Stomach (tissue), 9 donors: Measurements from ENCODE around the gene ZGLP1. TPM values are rescaled to one million over a fixed set of nuclear protein-coding genes. Genes with fewer than 3 reads are reported as not detected.
A peak's percentile ranks its signal among the peaks of the same experiment; 100 is the strongest.

Experiments
- DNase-seq, 2 donors: peaks; one replicate each; pipeline versions ENCODE4 v3.0.0 to v3.0.0-alpha.2; 2013 to 2019
- H3K27ac ChIP-seq, 5 donors: fragments of 200-600 bp in 4 of 5; sonication (generic) in 4 of 5; one replicate each; pipeline ENCODE4 v1.5.1; 2013 to 2019; ENCODE audit warnings: mild to moderate bottlenecking in 1 of 5, moderate library complexity in 1 of 5
- H3K27me3 ChIP-seq, 3 donors: fragments of 200-600 bp; sonication (generic); one replicate each; pipeline ENCODE4 v1.5.1; 2017 to 2019; ENCODE audit warnings: mixed run types in 1 of 3
- H3K36me3 ChIP-seq, 4 donors: fragments of 200-600 bp; sonication (generic); 1 replicate in 3 of 4; 2 replicates in 1 of 4; pipeline ENCODE4 v1.5.1; 2016 to 2019
- H3K4me1 ChIP-seq, 4 donors: fragments of 200-600 bp; sonication (generic); one replicate each; pipeline ENCODE4 v1.5.1; 2016 to 2019
- H3K4me3 ChIP-seq, 4 donors: fragments of 200-600 bp; sonication (generic) in 3 of 4; one replicate each; pipeline ENCODE4 v1.5.1; 2016 to 2019; ENCODE audit warnings: mild to moderate bottlenecking in 1 of 4
- H3K9me3 ChIP-seq, 4 donors: fragments of 200-600 bp; sonication (generic); one replicate each; pipeline ENCODE4 v1.5.1; 2016 to 2019
- EP300 ChIP-seq: sonication (generic); formaldehyde crosslinking; IDR thresholded peaks from one replicate; pipeline ENCODE4 v1.6.1; 2017; ENCODE audit warnings: antibody characterized with exemption
- POLR2A ChIP-seq, 4 donors: fragments of 450-650 bp; IDR thresholded peaks; one replicate each; pipeline ENCODE4 v1.6.1; 2016; ENCODE audit warnings: antibody characterized with exemption in 4 of 4, control low read depth in 2 of 4, mild to moderate bottlenecking in 1 of 4, moderate library complexity in 1 of 4
- POLR2AphosphoS5 ChIP-seq, 3 donors: sonication (generic); formaldehyde crosslinking; IDR thresholded peaks; one replicate each; pipeline ENCODE4 v1.6.1; 2016; ENCODE audit warnings: antibody characterized with exemption in 3 of 3
- WGBS, 5 donors: extraction: QIAGEN DNeasy Blood & Tissue Kit in 3 of 5; methylation state at CpG; one replicate each; pipeline versions ENCODE4 v1.1.5 to v1.1.7; 2013 to 2018; 5-methylcytosine and 5-hydroxymethylcytosine counted together
- intact Hi-C: fragments of 100-400 bp; cut with DNase I; formaldehyde crosslinking; loops from one replicate; pipeline ENCODE4 v1.15.1; 2023; ENCODE audit warnings: low total_unique reads
- polyA plus RNA-seq, 3 donors: library from polyadenylated mRNA; stranded (reverse); fragments of 200-250 nt; gene quantifications; one replicate each; pipeline ENCODE4 v1.2.3, GENCODE V29; 2013
- total RNA-seq, 5 donors: library from RNA; depleted of rRNA; stranded (reverse); fragments of >200 nt; gene quantifications; one replicate each; pipeline versions ENCODE4 v1.1.0 to v1.2.3, GENCODE V29; 2014 to 2016
- TF ChIP-seq, protein P1 (sequence below), 7 experiments: fragments of 450-650 bp in 4 of 7; fragments of 200-600 bp in 3 of 7; sonication (generic) in 3 of 7; IDR thresholded peaks; one replicate each; pipeline ENCODE4 v1.5.1; 2016 to 2019; ENCODE audit warnings: antibody characterized with exemption in 7 of 7, control low read depth in 2 of 7, mild to moderate bottlenecking in 1 of 7
- donor health status: healthy with polysubstance abuse.
- donor health status: Bipolar disorder and iron deficiency.
- donor health status: healthy.

The ZGLP1 gene
- total and polyA plus RNA-seq, 8 donors: 2.2 to 8.6 (median 3.7) TPM; not detected in 3

DNA sequence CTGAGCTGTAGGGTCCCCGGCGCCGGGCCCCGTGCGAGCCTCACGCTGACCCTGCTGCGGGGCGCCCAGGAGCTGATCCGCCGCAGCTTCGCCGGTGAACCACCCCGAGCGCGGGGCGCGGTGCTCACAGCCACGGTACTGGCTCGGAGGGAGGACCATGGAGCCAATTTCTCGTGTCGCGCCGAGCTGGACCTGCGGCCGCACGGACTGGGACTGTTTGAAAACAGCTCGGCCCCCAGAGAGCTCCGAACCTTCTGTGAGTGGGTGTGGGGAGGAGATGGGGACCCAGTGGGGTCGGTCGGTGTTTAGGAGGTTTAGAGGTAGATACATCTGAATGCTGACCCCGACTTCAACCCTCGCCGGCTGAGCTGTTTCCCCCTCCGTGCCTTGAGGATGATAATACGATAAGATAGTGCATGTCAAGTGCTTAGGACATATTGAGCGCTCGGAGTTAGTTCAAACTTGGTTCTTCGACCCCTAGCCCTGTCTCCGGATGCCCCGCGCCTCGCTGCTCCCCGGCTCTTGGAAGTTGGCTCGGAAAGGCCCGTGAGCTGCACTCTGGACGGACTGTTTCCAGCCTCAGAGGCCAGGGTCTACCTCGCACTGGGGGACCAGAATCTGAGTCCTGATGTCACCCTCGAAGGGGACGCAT lies 17.9 kb downstream of the ZGLP1 start:
- Histone ChIP-seq H3K4me1 (peaks cover 65 to 97% (median 92%) of the 10 kb centered on the region in 4 donors), H3K27me3 (peaks cover 49 to 100% (median 100%) of the 10 kb centered on the region in 3 donors), H3K27ac (peak overlapping the region in 2 of 5 donors; percentile 11 to 34), H3K4me3 (peak overlapping the region; percentile 33 to 51 (median 43)), H3K9me3 (no peaks in the 10 kb centered on the region), H3K36me3 (no peaks in the 10 kb centered on the region)
- no peak for DNase-seq
- TF ChIP-seq, protein P1, sequence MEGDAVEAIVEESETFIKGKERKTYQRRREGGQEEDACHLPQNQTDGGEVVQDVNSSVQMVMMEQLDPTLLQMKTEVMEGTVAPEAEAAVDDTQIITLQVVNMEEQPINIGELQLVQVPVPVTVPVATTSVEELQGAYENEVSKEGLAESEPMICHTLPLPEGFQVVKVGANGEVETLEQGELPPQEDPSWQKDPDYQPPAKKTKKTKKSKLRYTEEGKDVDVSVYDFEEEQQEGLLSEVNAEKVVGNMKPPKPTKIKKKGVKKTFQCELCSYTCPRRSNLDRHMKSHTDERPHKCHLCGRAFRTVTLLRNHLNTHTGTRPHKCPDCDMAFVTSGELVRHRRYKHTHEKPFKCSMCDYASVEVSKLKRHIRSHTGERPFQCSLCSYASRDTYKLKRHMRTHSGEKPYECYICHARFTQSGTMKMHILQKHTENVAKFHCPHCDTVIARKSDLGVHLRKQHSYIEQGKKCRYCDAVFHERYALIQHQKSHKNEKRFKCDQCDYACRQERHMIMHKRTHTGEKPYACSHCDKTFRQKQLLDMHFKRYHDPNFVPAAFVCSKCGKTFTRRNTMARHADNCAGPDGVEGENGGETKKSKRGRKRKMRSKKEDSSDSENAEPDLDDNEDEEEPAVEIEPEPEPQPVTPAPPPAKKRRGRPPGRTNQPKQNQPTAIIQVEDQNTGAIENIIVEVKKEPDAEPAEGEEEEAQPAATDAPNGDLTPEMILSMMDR (IDR thresholded peaks at IDR 0.05): no peak
- intact Hi-C loops: no loop called here
- 0 to 2% (median 2%) methylated on average over 28 to 49 of the region's 49 CpGs for WGBS, 5 donors

DNA sequence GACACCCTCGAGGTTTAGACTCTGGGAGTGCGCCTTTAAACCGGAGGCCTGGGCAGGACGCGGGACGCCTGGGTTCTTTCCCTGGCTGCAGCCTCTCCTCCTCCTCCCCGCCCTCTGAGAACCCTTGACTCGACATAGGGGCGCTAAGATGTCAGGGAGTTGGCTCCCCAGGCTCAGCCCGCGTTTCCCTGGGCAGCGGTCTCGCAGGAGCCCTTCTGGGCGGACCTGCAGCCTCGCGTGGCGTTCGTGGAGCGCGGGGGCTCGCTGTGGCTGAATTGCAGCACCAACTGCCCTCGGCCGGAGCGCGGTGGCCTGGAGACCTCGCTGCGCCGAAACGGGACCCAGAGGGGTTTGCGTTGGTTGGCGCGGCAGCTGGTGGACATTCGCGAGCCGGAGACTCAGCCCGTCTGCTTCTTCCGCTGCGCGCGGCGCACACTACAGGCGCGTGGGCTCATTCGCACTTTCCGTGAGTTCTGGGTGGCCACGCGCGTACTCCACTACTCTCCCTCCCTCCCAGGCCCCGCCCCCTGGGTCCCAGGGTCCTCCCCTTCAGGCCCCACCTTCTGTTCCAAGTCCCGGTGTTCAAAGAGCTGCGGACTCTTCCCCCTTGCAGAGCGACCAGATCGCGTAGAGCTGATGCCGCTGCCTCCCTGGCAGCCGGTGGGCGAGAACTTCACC lies 18.6 kb downstream of the ZGLP1 start:
- H3K27me3 ChIP-seq: peaks cover 45 to 97% (median 93%) of the 10 kb centered on the region in 3 donors
- peaks cover 62 to 97% (median 93%) of the 10 kb centered on the region in 4 donors for H3K4me1 ChIP-seq
- 1 to 2% (median 1%) methylated on average over 18 to 57 of the region's 57 CpGs for WGBS, 5 donors
- DNase-seq: peak; percentile 48 to 70
- TF ChIP-seq POLR2A (IDR thresholded peaks at IDR 0.05) (no peak), POLR2AphosphoS5 (IDR thresholded peaks at IDR 0.05) (no peak)
- TF ChIP-seq, protein P1 (IDR thresholded peaks at IDR 0.05): no peak
- peaks cover 0 to 2% (median under 1%) of the 10 kb centered on the region in 4 donors for H3K36me3 ChIP-seq
- H3K9me3 ChIP-seq: no peaks in the 10 kb centered on the region
- H3K4me3 ChIP-seq: peak overlapping the region; percentile 33 to 51 (median 43)
- intact Hi-C loops: no loop called here
- H3K27ac ChIP-seq: peak overlapping the region in 2 of 5 donors; percentile 11 to 34

DNA sequence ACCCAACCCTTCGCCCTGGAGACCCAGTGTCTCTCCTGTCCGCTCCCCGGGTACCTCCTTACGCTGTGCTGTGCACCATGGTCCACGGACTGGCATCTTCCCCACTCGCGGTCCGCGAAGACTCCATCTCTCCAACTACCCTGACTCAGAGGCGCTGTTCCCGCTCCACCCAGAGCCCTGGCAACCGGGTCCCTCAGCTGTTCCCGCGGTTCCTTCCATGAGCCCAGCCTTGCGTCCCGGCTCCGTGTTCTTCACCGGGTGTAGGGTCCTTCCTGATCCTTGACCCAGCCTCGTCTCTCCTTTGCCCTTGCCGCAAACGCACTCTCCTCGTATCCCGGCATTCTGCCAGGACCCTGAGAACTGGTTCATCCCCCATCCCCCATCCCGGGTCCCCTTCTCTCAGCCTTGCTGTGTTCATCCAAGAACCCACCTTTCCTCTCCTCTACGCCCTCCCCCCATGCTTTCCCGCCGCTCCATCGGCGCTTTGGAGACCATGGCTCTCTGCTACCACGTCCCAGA lies 19.2 kb downstream of the ZGLP1 start:
- H3K4me3 ChIP-seq: peak overlapping the region; percentile 33 to 51 (median 43)
- peaks cover 59 to 94% (median 88%) of the 10 kb centered on the region in 4 donors for H3K4me1 ChIP-seq
- TF ChIP-seq POLR2AphosphoS5 (IDR thresholded peaks at IDR 0.05) (no peak), POLR2A (IDR thresholded peaks at IDR 0.05) (no peak), EP300 (no peak)
- TF ChIP-seq, protein P1 (IDR thresholded peaks at IDR 0.05): no peak
- no peaks in the 10 kb centered on the region for H3K9me3 ChIP-seq
- H3K27ac ChIP-seq: no peak overlapping the region
- intact Hi-C loops: no loop called here
- H3K27me3 ChIP-seq: peaks cover 41 to 92% (median 87%) of the 10 kb centered on the region in 3 donors
- DNase-seq: no peak
- 1 to 2% (median 2%) methylated on average over 30 of the region's 30 CpGs for WGBS, 5 donors
- H3K36me3 ChIP-seq: peaks cover 0 to 8% (median 6%) of the 10 kb centered on the region in 4 donors

DNA sequence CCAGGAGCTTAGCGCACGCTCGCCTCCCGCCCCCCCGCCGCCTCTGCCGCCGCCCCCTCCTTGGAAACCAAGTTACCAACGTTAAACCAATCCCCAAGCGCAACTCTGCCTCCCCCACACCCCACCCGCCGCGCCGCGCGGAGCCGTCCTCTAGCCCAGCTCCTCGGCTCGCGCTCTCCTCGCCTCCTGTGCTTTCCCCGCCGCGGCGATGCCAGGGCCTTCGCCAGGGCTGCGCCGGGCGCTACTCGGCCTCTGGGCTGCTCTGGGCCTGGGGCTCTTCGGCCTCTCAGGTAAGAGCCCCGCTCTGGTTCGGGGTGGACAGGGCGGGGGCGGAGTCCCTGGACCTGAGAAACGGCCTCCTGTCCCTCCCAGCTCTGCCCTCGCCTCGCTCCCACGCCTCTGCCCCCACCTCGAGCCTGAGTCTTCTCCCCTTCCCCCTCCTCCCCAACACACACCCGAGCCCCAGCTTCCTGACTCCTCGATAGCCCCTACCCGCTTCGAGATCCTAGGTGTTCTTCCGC lies 19.7 kb downstream of the ZGLP1 start, which contains the start of gene ICAM5:
ICAM5 (plus strand) TSS at position 117 of the 521 bp plus-strand sequence; CDS start at position 209, 92 bp downstream.
- no peak within 1 kb of the TSS for H3K27ac ChIP-seq
- DNase-seq: no peak
- intact Hi-C loops: no loop called here

More for the DNA sequence above, 19.7 kb downstream of the ZGLP1 start, which contains the start of gene ICAM5:
- H3K4me3 ChIP-seq: peak within 1 kb of the TSS; percentile 33 to 51 (median 43)
- peaks cover 37 to 92% (median 82%) of the 10 kb centered on the region in 3 donors for H3K27me3 ChIP-seq
- H3K9me3 ChIP-seq: no peaks in the 10 kb centered on the region
- TF ChIP-seq EP300 (no peak), POLR2AphosphoS5 (IDR thresholded peaks at IDR 0.05) (no peak), POLR2A (IDR thresholded peaks at IDR 0.05) (no peak)
- TF ChIP-seq, protein P1 (IDR thresholded peaks at IDR 0.05): no peak
- WGBS, 5 donors: 0 to 3% (median 1%) methylated on average over 16 to 45 of the region's 45 CpGs
- H3K4me1 ChIP-seq: peaks cover 53 to 89% (median 83%) of the 10 kb centered on the region in 4 donors
- H3K36me3 ChIP-seq: peaks cover 0 to 13% (median 11%) of the 10 kb centered on the region in 4 donors
